Kasumi-1 (cell line): ENCODE measurements around the gene VPS25.
"Not testable (repeated sequence)": the region's sequence is repeated elsewhere in the genome, so short reads cannot be mapped to it uniquely, and the experiment has no call there.

Source experiments
- DNase-seq, 2 experiments: peaks; one replicate each; lab custom pipeline; 2025; lab: John Stamatoyannopoulos, UW

VPS25 gene

GRCh38 chr17:42773290-42774035 lies at the start of gene VPS25:
Gene VPS25, plus strand, starts transcription at chr17:42773449. Its CDS starts 27 bp downstream, at chr17:42773476.
- DNase-seq: peak; percentile 68 to 74

DNA sequence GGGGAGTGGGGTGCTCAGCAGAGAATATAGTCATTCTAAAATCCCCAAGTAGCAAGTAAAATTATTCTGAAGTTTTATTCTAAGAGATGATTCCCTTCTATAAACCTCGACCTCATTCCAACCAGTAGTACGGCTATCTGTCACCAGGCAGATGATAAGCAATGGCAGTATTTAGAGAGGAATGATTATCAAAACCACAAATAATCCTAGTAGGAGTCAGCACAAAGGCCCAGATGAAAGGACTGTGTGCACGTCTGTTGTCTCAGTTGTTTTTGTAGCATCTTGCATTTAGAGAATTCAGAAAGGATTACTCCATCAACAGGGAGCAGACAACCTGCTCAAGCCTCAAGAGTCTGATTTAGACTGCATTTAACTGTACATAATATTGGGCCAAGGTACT lies 49.6 kb upstream of the VPS25 start:
- no peak for DNase-seq

DNA sequence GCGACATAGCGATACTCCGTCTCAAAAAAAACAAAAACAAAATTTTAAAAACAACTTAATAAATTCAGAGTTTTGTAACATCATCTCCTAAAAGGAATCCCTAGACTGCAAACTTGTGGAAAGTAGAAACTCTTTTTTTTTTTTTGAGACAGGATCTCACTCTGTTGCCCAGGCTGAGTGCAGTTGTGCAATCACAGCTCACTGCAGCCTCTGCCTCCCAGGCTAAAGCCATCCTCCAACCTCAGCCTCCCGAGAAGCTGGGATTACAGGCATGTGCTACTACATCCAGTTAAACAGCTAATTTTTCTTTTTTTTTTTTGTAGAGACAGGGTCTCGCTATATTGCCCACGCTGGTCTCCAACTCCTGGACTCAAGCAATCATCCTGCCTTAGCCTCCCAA lies 48.1 kb upstream of the VPS25 start:
- no peak for DNase-seq

- DNase-seq: no peak
These were observed 32.5 kb upstream of the VPS25 start for GRCh38 chr17:42740699-42741098.

DNA sequence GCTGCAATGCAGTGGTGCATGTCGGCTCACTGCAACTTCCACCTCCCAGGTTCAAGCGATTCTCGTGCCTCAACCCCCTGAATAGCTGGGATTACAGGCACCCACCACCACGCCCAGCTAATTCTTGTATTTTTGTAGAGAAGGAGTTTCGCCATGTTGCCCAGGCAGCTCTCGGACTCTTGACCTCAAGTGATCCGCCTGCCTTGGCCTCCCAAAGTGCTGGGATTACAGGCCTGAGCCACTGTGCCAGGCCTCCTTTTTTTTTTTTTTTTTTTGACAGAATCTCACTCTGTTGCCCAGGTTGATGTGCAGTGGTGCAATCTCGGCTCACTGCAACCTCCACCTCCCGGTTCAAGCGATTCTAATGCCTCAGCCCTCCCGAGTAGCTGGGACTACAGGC lies 30.3 kb upstream of the VPS25 start:
- not testable (repeated sequence) for DNase-seq

DNA sequence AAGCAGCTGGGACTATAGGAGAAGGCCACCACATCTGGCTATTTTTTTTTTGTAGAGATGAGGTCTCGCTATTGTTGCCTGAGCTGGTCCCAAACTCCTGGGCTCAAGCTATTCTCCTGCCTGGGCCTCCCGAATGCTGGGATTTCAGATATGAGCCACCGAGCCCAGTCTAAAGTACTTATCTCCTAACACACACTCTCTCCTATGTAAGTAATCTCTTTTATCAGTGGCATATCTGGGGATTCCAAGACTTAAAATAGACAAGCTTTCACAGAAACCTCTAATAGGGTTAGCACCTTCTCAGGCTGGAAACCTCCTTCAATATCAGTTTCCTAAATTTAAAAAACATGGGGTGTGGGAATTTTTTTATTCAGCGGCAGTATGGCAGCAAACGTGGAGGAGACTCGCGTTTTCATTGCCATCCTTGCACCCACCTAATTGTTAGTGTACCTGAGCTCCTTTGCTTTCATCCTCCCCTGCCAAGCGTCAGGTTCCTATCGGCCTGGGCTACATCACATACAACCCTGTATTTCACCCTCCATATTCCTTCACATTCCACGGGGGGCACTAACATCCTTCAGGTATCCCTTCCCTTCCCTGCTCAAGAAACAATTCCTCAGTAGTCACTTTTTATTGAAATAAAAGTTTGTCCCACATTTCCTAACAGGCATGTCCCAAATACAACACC lies 29.5 kb upstream of the VPS25 start:
- DNase-seq: peak in 1 of 2 experiments; percentile 40

DNA sequence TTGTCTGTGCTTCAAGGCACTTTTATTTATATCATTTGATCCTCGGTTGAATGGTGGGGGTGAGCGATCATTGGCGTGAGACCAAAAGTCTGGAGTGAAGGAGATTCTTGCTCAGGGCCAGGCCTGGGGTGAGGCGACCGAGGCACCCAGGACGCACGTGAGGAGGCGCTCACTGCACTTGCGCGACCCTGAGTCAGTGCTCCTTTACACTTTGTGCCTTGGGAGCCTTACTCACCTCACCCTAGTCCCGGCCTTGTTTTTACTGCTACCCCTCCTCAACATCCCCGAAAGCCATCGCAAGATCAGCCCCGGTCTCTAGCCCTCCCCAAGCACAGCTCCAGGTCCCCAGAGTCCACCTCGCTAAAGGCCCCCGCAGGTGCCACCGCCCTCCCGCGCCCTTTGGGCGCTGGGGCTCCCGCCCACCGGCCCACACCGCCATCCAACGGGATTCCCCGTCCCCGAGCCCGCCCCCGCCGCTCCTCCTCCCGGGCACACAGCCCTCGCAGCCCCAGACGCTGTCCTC lies 28.9 kb upstream of the VPS25 start:
- DNase-seq: peak; percentile 55 to 56

DNA sequence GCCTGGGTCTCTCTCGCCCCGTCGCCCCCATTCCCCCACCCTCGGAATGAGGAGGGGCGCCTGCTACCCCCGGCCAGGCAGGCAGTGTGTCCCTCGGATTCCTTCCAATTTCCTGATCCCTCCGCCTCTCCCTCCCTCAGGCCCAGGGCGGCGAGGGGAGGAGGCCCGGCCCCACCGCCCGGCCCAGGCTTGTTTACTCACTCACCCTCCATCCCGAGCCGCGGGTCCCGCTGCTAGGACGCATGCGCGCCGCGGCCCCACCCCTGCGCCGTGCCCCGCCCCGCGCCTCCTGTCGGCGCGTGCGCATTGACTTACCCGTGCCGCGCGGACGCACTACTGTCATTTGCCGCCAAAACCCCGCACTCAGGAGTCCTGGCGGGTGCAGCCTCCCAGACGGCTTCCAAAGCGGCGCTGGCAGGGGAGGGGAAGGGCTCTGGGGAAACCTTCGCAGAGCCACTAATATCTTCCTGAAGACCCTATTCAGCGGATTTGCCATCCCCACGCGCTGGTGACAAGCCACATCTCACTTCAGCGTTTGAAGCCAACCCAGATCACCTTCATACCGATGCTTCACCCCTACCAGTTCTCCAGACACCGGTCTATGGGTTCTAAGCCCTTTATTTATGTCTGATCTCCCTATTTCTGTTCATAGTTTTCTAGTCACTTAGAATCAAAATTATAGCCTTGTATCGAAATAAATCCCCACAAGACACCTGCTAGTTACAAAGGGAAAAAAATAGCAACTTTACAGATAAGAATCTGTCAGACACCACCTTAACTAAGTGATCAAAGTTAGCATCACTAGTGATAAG lies 28.2 kb upstream of the VPS25 start, which contains the start of gene EZH1:
Gene EZH1, minus strand, starts transcription at position 235 of the 812 bp plus-strand sequence. CDS start 16,099 bp downstream, outside the sequence.
- peak; percentile 84 for DNase-seq

DNA sequence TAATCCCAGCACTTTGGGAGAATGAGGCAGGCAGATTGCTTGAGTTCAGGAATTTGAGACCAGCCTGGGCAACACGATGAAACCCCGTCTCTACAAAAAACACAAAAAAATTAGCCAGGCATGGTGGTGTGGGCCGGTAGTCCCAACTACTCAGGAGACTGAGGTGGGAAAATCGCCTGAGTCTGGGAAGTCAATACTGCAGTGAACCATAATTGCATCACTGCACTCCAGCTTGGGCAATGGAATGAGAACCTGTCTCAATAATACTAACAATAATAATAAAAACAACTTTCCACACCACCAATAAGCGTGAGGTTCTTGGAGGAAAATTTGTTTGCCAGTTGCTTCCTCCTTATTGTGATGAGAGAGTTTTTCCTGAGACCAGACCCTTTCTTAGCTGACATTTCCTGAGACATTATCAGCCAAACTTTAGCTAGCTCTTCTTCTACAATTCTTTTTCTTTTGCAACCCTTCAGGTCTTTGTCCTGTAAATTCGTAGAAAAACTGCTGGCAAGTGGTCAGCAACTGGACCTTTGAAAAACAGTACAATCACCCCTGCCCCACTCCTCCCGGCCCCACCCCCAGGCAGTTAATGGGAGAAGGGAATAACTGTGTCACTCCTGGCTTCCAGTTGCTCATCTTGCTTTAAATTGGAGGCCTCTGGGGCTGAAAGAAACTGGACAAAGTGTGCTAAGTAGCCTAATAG lies 24.9 kb upstream of the VPS25 start:
- DNase-seq: no peak

GRCh38 chr17:42748908-42749798 lies 24.1 kb upstream of the VPS25 start:
- no peak for DNase-seq

DNA sequence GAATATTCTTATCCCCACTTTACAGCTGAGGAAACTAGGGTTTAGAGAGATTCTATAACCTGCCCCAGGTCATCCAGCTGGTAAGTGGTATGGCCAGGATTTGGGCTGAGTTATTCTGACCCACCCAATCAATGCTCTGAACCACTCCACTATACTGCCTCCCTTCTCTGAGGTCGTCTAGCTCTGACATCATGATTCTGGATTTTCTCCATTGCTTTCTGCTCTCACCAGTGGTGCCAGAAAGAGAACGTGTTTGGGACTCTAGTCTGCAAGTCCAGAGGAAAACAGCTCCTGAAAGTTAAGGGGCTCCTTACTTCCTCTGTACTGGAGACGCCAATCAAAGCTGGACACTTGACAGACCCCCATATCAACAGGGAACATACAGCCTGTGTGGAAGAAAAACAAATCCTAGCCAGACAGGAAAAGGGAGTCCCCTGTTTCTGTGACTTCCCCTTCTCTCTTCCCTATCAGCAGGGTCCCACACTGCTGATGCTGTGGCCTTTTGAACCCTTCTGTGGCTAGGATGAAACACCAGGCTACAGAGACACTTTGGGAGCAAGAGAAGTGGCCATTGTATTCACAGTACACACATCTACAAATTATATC lies 22.4 kb upstream of the VPS25 start:
- DNase-seq: peak; percentile 31 to 39

- no peak for DNase-seq
These were observed 21.6 kb upstream of the VPS25 start for GRCh38 chr17:42751628-42752027.

DNA sequence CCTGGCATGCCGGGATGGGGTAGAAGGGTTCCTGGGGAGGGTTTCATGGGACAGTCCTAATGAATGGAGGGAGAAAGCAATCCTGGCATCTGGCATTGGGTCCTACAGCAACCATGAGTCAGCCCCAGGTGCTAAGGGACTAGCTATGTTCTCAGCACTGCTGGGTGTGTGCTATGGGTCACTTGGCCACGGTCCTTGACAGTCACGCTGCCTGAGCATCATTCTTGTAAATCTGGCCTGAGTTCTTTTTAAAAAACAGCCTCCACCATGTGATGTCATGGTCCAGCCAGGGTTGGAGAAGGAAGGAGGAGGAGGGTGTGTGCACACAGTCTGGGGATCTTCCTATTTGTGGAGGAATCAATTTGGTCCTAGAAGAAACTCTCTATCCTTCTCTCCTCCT lies 18.5 kb upstream of the VPS25 start:
- no peak for DNase-seq

- DNase-seq: no peak
These were observed 13.1 kb upstream of the VPS25 start for GRCh38 chr17:42759982-42760651.

DNA sequence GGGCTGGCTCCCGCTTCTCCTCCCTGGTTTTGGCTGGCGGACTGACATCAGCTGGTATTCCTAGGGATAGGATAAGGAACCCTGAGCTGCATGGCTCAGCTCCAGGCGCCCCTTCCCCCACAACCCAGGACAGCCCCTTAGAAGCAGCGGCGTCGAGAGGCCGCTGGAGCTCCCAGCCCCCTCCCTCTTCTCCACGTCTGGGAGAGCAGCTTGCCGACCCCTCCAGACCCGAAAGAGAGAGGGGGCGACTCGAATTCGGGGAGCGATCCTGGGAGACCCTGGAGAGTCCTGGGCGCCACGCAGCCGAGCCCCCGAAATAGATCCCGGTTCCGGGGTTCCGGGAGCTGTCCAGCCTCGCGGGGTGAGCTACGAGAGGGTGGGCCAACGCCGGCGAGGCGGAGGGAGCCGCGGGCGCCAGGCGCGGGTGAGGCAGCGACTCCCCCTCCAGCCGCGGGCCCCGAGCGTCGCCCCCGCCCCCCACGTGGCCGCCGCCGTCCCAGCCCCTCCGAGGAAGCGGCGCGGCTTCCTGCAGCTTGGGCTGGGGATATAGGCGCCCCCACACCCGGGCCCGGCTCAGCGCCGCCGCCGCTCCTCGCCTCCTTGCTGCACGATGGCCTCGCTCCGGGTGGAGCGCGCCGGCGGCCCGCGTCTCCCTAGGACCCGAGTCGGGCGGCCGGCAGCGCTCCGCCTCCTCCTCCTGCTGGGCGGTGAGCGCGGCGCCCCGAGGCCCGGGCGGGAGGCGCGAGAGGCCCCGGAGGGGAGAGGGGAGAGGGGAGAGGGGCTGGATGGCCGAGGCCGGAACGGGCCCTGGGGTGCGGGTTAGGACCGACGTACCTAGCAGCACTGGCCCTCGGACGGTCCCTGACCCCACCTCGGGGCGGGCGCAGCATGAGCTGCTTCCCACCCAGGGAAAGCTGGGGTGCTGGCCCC lies 12.3 kb upstream of the VPS25 start, which contains the start of gene RAMP2:
Gene RAMP2, plus strand, starts transcription at position 576 of the 930 bp plus-strand sequence. Its CDS starts 35 bp downstream, at position 611.
- no peak for DNase-seq

GRCh38 chr17:42761638-42762037 lies 11.6 kb upstream of the VPS25 start:
- DNase-seq: no peak

DNA sequence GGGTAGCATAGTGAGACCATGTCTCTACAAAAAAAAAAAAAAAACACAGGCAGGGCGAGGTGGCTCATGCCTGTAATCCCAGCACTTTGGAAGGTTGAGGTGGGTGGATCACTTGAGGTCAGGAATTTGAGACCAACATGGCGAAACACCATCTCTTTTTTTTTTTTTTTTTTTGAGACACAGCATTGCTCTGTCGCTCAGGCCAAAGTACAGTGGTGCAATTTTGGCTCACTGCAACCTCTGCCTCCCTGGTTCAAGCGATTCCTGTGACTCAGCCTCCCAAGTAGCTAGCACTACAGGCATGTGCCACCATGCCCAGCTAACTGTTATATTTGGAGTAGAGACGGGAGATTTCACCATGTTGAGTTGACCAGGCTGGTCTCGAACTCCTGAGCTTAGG lies 7.1 kb upstream of the VPS25 start:
- no peak for DNase-seq

GRCh38 chr17:42767512-42767911 lies 5.7 kb upstream of the VPS25 start:
- DNase-seq: no peak
